Measurements from ENCODE around the gene DHX35. TPM values are rescaled to one million over a fixed set of nuclear protein-coding genes. Genes with fewer than 3 reads are reported as not detected.
A peak's percentile ranks its signal among the peaks of the same experiment; 100 is the strongest.

DHX35 gene
- total and polyA plus RNA-seq, 2 of the 13 experiments (the other 11 are each of a cell fraction or from before 2014, with no cell fraction given): 25.8 to 28.7 TPM

GRCh38 chr20:38947931-38948362 lies 14.2 kb upstream of the DHX35 start:
- FAIRE-seq (no peak), ATAC-seq (no peak), DNase-seq (ENCODE audit: low spot score) (no peak)
- H4K20me1 ChIP-seq (ENCODE audit: insufficient read depth, low read length): no peaks in the 10 kb centered on the region
- no TSS peak for BruUV-seq (replicated peaks)
- no peak overlapping the region for H3K4me3 ChIP-seq (replicated peaks in 1 of 3; ENCODE audit: insufficient read depth in 1 of 3, low read depth in 2 of 3, low read length in 3 of 3)
- peaks cover 6% of the 10 kb centered on the region; the same call in 1 of the 2 replicates for H3K4me1 ChIP-seq (ENCODE audit: insufficient read depth, low read length)
- no peak overlapping the region for H2AFZ ChIP-seq (ENCODE audit: low read length)
- in situ Hi-C loops (cut with HindIII; ENCODE audit: extremely low pct_ligation_motif_present, low pct_unique_long_range_greater_than_20kb): no loop called here
- H3K27ac ChIP-seq (ENCODE audit: extremely low read length, insufficient read depth, low read length): no peak overlapping the region
- no peaks in the 10 kb centered on the region for H3K9me3 ChIP-seq (ENCODE audit: low read length)
- H3K79me2 ChIP-seq (ENCODE audit: insufficient read depth, low read length): peaks cover 4% of the 10 kb centered on the region
- H3K36me3 ChIP-seq (replicated peaks in 1 of 2; ENCODE audit: control insufficient read depth in 1 of 2, insufficient read depth in 2 of 2, low read length in 2 of 2): peaks cover 61 to 87% of the 10 kb centered on the region in 2 experiments
- WGBS (ENCODE audit: low lambda C conversion rate): over 99% methylated on average over 7 of the region's 7 CpGs
- intact Hi-C loops (cut with micrococcal nuclease; ENCODE audit: unreplicated experiment): no loop called here
- H3K9ac ChIP-seq (ENCODE audit: insufficient read depth, low read depth, low read length): no peak overlapping the region
- CTCF ChIA-PET (ENCODE audit: low intra/inter-chr PET ratio, low total read pairs): no interaction called here
- POLR2A ChIA-PET: no interaction called here
- TF ChIP-seq POLR2A (IDR thresholded peaks at IDR 0.05; ENCODE audit: insufficient read depth in 1 of 2, low read depth in 2 of 2, low read length in 2 of 2) (0 out of 4 replicates have a peak, but pooled peaks of 1 of the 2 experiments have one; percentile 14), ZNF563 (CRISPR knock-in tag; IDR thresholded peaks at IDR 0.05) (no peak)
- H3K27me3 ChIP-seq (ENCODE audit: control insufficient read depth in 1 of 2, insufficient read depth in 2 of 2, low read length in 2 of 2): no peaks in the 10 kb centered on the region
- H3K4me2 ChIP-seq (ENCODE audit: low read depth, low read length): no peak overlapping the region

- in situ Hi-C loops (cut with HindIII; ENCODE audit: extremely low pct_ligation_motif_present, low pct_unique_long_range_greater_than_20kb): no loop called here
- BruUV-seq (replicated peaks): no TSS peak
- H3K36me3 ChIP-seq (replicated peaks in 1 of 2; ENCODE audit: control insufficient read depth in 1 of 2, insufficient read depth in 2 of 2, low read length in 2 of 2): peaks cover 51 to 73% of the 10 kb centered on the region in 2 experiments
- POLR2A ChIA-PET: interaction anchor here (1.1 kb wide), 1 partner anchor 12 kb away, joined by 3 read pairs; the partner anchor contains the start of gene DHX35
- no peak overlapping the region for H2AFZ ChIP-seq (ENCODE audit: low read length)
- no peak overlapping the region for H3K27ac ChIP-seq (ENCODE audit: extremely low read length, insufficient read depth, low read length)
- no peaks in the 10 kb centered on the region for H3K9me3 ChIP-seq (ENCODE audit: low read length)
- CTCF ChIA-PET (ENCODE audit: low intra/inter-chr PET ratio, low total read pairs): no interaction called here
- peaks cover 28% of the 10 kb centered on the region for H3K4me1 ChIP-seq (ENCODE audit: insufficient read depth, low read length)
- H3K9ac ChIP-seq (ENCODE audit: insufficient read depth, low read depth, low read length): no peak overlapping the region
- no peak for TF ChIP-seq ARNTL (CRISPR knock-in tag; IDR thresholded peaks at IDR 0.05)
- TF ChIP-seq ZIK1 (CRISPR knock-in tag; IDR thresholded peaks at IDR 0.05; ENCODE audit: borderline replicate concordance, low read depth): no peak
- TF ChIP-seq SNAI1 (CRISPR knock-in tag; IDR thresholded peaks at IDR 0.05; ENCODE audit: borderline replicate concordance): no peak
- TF ChIP-seq RBM22 (optimal IDR thresholded peaks at IDR 0.05; ENCODE audit: low read length): peak; percentile 92
- no peak for ATAC-seq
- H3K4me2 ChIP-seq (ENCODE audit: low read depth, low read length): no peak overlapping the region
- intact Hi-C loops (cut with micrococcal nuclease; ENCODE audit: unreplicated experiment): no loop called here
- no peaks in the 10 kb centered on the region for H4K20me1 ChIP-seq (ENCODE audit: insufficient read depth, low read length)
- no peak for DNase-seq (ENCODE audit: low spot score)
- no peaks in the 10 kb centered on the region for H3K27me3 ChIP-seq (ENCODE audit: control insufficient read depth in 1 of 2, insufficient read depth in 2 of 2, low read length in 2 of 2)
- no peaks in the 10 kb centered on the region for H3K79me2 ChIP-seq (ENCODE audit: insufficient read depth, low read length)
- 100% methylated on average over 2 of the region's 2 CpGs for WGBS (ENCODE audit: low lambda C conversion rate)
- no peak overlapping the region for H3K4me3 ChIP-seq (replicated peaks in 1 of 3; ENCODE audit: insufficient read depth in 1 of 3, low read depth in 2 of 3, low read length in 3 of 3)
- FAIRE-seq: no peak
Measured at GRCh38 chr20:38950254-38950653, 11.9 kb upstream of the DHX35 start.

Measured in HepG2 (cell line).